ENCODE results near the gene TBCCD1. TPM values are rescaled to one million over a fixed set of nuclear protein-coding genes. Genes with fewer than 3 reads are reported as not detected.

The TBCCD1 gene
- total RNA-seq, 1 donor from 2014 or later = 12.5 TPM

GRCh38 chr3:186530415-186530814 is 36.7 kb downstream of the TBCCD1 start:
- Mint-ChIP-seq H3K4me3 (ENCODE audit: unreplicated experiment) (no peak overlapping the region), H3K36me3 (ENCODE audit: unreplicated experiment) (peaks cover 5% of the 10 kb centered on the region), H3K9me3 (ENCODE audit: unreplicated experiment) (peaks cover 10% of the 10 kb centered on the region), H3K27ac (ENCODE audit: unreplicated experiment) (no peak overlapping the region), H3K27me3 (ENCODE audit: unreplicated experiment) (peaks cover 9% of the 10 kb centered on the region), H3K4me1 (ENCODE audit: low read depth, unreplicated experiment) (peaks cover 14% of the 10 kb centered on the region)
- TF ChIP-seq, protein P1, sequence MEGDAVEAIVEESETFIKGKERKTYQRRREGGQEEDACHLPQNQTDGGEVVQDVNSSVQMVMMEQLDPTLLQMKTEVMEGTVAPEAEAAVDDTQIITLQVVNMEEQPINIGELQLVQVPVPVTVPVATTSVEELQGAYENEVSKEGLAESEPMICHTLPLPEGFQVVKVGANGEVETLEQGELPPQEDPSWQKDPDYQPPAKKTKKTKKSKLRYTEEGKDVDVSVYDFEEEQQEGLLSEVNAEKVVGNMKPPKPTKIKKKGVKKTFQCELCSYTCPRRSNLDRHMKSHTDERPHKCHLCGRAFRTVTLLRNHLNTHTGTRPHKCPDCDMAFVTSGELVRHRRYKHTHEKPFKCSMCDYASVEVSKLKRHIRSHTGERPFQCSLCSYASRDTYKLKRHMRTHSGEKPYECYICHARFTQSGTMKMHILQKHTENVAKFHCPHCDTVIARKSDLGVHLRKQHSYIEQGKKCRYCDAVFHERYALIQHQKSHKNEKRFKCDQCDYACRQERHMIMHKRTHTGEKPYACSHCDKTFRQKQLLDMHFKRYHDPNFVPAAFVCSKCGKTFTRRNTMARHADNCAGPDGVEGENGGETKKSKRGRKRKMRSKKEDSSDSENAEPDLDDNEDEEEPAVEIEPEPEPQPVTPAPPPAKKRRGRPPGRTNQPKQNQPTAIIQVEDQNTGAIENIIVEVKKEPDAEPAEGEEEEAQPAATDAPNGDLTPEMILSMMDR (IDR thresholded peaks at IDR 0.05; ENCODE audit: partially characterized antibody, unreplicated experiment) = no peak
- no peak for DNase-seq

DNA sequence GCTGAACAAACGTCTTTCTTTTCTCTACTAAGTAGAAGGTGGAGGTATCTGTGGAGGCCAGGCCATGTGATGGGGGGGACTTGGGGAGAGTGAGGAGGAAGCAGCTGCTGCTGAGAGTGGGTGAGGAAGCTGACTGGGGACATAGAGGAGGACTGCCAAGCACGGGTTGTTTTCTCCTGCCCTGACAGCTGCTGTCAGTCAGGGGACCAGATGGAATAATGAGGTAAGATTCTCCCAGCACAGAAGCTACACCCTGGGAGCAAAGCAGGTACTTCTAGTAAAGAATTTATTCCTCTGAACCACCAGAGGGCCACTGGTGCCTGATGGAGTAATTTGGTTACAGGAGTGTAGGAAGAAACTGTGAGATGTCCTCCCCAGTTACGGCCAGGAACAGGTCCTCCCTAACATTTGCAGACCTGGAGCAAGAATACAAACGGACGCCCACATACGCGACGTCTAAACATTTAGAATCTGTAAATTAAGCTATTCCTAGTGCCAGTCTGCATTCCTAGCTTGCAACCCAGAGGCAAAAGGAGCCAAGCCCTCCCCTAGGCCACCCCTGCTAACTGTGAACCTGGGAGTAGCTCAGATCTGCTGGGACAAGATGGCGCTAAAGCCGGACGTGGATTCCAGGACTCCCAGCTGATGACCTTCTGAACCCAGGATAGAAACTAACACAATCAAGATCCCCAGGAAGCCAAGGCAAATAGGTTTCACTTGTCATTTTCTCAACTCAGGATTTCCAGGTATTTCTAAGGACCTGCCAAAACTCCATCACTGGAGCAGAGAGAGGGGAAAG is 37.7 kb downstream of the TBCCD1 start:
- no peak for DNase-seq
- Mint-ChIP-seq H3K4me1 (ENCODE audit: low read depth, unreplicated experiment) (peaks cover 14% of the 10 kb centered on the region), H3K36me3 (ENCODE audit: unreplicated experiment) (peaks cover 5% of the 10 kb centered on the region), H3K27me3 (ENCODE audit: unreplicated experiment) (peaks cover 11% of the 10 kb centered on the region), H3K27ac (ENCODE audit: unreplicated experiment) (peak overlapping the region; percentile 35), H3K9me3 (ENCODE audit: unreplicated experiment) (peaks cover 10% of the 10 kb centered on the region), H3K4me3 (ENCODE audit: unreplicated experiment) (peak overlapping the region; percentile 1)
- TF ChIP-seq, protein P1 (IDR thresholded peaks at IDR 0.05; ENCODE audit: partially characterized antibody, unreplicated experiment) = peak; percentile 19

DNA sequence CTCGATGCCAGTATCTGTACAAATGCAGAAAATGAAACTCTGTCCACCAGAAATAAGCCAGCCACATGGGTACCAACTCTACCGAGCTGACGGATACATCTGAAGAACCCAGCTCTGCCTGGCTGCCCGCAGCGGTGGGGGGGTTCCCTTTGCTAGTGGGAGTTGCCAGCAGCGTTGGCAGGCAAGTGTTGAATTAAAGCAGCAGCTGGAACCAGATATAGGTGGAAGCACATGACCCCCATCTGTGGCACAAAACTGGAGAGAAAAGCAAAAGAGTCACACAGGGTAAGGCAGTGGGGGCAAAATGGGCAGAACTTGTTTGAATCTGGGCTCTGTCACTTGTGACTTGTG is 40.9 kb downstream of the TBCCD1 start:
- Mint-ChIP-seq H3K27ac (ENCODE audit: unreplicated experiment) (no peak overlapping the region), H3K36me3 (ENCODE audit: unreplicated experiment) (peaks cover 5% of the 10 kb centered on the region), H3K4me1 (ENCODE audit: low read depth, unreplicated experiment) (peaks cover 9% of the 10 kb centered on the region), H3K27me3 (ENCODE audit: unreplicated experiment) (peaks cover 13% of the 10 kb centered on the region), H3K4me3 (ENCODE audit: unreplicated experiment) (no peak overlapping the region), H3K9me3 (ENCODE audit: unreplicated experiment) (peaks cover 10% of the 10 kb centered on the region)
- no peak for DNase-seq
- TF ChIP-seq, protein P1 (IDR thresholded peaks at IDR 0.05; ENCODE audit: partially characterized antibody, unreplicated experiment) = no peak

GRCh38 chr3:186525369-186526255 is 41.5 kb downstream of the TBCCD1 start:
- Mint-ChIP-seq H3K9me3 (ENCODE audit: unreplicated experiment) (peaks cover 10% of the 10 kb centered on the region), H3K36me3 (ENCODE audit: unreplicated experiment) (peaks cover 5% of the 10 kb centered on the region), H3K27me3 (ENCODE audit: unreplicated experiment) (peaks cover 16% of the 10 kb centered on the region), H3K27ac (ENCODE audit: unreplicated experiment) (no peak overlapping the region), H3K4me3 (ENCODE audit: unreplicated experiment) (no peak overlapping the region), H3K4me1 (ENCODE audit: low read depth, unreplicated experiment) (peaks cover 13% of the 10 kb centered on the region)
- TF ChIP-seq, protein P1 (IDR thresholded peaks at IDR 0.05; ENCODE audit: partially characterized antibody, unreplicated experiment) = no peak
- DNase-seq = no peak

Measured in glutamatergic neuron (in vitro differentiated cells).